Inflammatory macrophage treated with lipopolysaccharide for 1 hour (primary cell): ENCODE measurements around the gene ACHE.

Experiments
- DNase-seq, 2 donors: peaks; one replicate each; pipeline ENCODE4 v3.0.0-alpha.2; 2020 to 2022

ACHE gene

DNA sequence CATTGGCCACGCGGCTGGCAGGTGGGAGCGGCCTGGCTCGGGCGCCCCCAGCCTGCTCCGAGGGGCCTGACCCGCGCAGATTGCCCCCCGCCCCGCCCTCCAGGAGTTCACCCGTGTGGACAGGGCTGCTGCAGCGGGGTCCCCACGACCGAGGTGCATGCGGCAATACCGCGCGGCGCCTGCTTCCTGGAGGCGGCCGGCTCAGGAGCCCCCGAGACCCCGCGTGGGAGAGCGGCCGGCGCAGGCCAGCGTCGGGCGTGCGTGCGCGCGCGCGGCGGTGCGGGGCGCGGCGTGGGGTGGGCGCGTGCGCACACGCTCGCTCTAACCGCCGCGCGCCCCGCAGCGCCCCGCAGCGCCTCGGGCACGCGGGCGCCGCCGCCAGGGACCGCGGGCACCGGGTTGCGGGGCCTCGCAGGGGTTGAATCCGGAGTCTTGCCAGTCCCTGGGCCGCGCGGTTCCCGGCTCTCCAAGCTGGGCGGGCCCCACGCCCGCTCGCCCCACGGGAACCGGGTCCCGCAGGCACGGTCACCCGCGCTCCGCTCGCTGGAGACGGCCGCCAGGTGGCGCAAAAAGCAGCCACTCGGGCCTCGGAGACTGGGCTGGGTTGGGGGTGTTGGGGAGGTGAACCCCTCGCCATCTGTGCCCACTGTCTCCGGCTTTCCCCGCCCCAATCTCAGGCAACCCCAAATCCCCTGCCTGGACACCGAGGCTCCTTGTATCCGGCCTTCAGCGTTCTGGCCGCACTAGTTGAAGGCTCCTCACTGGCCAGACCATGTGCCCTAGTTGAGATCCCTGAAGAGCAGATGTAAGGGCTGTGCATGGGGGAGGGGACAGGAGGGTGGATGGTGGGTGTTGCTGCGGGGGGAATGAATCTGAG lies 1.3 kb upstream of the ACHE start:
- peak in 1 of 2 donors; percentile 41 for DNase-seq

DNA sequence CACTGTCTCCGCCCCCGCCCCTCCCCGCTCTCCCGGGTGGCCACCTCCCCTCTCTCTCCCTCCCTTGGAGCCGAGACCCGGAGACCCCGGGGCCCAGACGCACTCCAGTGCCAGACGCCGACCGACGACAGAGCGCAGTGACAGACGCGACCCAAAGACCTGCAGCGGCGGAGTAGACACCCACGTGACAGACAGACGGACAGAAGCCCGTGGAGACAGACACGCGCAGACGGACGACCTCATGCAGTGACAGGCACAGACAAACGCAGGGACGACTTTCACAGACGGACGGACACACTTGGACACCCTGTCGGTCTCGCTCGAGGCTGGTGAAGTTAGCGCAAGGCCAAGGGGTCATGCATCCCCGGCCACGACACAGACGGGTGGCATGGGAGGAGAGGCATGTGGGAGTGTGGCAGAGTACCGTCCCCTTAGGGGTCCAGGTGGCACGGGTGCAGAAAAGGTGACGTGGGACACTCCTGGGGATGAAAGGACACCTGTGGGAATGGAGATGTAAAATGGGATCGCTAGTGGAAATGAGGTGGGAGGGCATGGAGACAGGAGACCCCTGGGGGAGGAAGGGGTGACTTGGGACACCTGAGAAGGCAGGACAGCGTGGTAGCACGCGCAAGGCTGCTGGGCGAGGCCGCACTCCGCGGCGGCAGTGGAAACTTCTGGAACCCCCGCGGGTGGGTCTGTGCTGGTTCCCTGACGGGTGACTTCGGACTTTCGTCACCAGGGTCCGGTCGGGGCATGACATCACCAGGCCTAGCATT lies 456 bp upstream of the ACHE start:
- DNase-seq = peak; percentile 39 to 43

DNA sequence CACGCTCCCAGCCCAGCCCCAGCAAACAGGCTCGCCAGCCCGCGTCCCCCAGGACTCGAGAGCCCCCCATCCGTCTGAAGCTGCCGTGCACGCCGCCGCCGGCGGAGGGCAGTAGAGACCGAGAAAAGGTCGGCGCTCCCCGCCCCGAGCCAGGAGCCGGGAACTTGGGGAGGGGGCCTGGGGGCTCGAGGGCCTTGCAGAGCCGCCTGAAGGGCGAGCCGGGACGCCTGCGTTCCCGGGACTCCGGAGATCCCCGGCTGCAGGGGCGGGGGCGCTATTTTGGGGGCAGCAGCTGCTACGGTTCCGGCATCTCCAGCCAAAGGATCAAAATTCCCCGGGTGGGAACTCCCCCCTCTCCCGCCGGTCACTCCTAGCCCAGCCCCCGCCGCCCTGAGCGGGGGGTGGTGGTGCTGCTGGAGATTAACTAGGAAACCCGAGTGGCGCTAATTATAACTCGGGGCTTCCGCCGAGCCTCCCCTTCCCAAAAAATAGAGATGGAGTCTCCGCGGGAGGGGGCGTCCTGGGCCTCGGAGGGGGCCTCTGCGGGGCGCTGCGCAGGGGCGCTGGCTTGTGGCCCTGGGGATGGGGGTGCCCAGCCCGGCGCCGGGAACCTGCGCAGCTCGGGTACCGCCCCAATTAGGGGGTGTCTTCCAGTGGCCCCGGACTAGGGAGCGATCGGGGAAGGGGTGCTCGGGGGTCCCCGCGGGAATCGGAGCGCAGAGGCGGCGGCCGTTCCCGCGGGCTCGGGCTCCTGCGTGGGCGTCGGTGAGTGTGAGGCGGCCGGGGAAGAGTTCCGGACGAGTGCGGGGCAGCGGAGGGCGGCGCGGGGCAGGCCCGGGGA lies 608 bp downstream of the ACHE start:
- peak; percentile 54 to 58 for DNase-seq

DNA sequence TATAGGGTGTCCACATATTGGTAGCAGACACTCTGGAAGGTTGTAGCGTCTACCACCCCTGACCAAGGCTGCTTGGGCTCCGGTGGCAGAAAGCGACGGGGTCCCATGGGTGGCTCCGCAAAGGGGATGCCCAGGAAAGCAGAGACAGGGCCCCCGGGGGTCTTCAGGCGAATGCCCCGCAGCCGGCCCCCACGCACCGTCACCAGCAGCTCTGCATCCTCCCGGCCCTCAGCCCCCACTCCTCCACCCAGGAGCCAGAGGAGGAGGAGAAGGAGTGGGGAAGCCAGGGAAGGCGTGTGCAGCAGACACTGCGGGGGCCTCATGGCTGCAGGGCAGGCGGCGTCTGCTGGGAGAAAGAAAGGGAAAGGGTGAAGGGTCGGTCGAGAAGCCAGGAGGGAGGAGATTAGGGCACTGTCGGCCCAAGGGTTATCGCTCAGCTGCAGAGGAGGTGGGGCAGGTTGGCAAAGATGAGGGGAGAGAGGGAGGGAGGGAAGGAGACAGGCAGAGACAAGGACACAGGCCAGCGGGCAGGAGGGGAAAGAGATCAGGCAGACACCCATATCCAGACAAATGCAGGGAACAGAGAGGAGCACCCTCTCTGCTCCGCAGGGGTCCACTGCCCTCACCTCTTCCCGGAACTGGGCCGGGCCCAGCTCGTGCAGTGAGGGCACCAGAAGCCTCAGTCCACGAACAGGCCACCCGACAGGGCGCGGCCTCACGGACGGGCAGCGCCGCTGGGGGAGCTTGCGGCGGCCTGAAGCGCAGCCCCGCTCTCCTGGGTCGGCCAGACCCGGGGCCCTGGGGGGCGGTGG lies 1.6 kb downstream of the ACHE start:
- DNase-seq = no peak

- no peak for DNase-seq
Observed at GRCh38 chr7:100893318-100893895, 2.3 kb downstream of the ACHE start.

DNA sequence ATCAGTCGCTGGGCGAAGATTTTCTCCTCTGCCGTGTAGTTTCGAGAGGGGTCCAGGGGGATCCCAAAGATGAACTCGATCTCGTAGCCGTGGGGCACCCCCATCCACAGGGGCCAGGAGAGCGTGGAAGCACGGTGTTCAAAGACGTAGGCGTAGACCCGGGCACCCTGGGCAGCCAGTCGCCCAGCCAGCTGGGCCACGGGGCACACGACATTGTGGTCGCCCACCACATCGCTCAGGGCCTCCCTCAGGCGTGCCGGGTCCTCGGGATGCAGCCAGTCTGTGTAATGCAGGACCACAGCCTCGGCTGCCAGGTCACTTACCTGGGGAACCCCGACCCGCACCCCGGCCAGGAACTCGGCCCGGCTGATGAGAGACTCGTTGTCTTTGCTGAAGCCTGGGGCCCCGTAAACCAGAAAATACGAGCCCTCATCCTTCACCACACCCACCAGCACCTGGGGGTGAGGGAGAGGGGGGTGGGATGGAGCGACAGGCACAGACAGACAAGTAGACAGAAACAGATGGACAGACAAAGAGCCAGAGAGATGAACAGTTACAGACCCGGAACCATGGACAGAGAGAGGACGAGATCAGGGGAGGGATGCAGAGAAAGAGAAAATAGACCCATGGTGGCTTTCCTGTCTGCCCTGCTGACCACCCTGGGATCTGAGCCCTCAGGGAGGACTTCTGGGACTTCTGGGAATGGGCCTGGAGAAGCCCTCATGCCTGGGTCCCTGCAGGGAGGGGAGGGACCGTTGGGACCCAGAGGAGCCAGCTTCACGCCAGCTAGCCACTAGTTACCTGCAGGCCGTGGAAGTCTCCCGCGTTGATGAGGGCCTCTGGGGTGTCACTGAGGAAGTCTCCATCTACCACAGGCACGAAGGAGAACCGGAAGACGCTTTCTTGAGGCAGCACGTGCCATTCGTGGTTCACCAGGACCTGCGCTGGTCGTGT lies 3.0 kb downstream of the ACHE start:
- no peak for DNase-seq

GRCh38 chr7:100891568-100892247 lies 4.0 kb downstream of the ACHE start:
- no peak for DNase-seq

- DNase-seq = no peak
Observed at GRCh38 chr7:100890653-100891567, 4.8 kb downstream of the ACHE start.

GRCh38 chr7:100888988-100889750 lies 6.5 kb downstream of the ACHE start, which contains the start of gene UFSP1:
TSS of gene UFSP1 (minus strand) at chr7:100889715. CDS start at chr7:100889271, 444 bp downstream.
- no peak for DNase-seq

- no peak for DNase-seq
Observed at GRCh38 chr7:100888291-100888987, 7.2 kb downstream of the ACHE start.

DNA sequence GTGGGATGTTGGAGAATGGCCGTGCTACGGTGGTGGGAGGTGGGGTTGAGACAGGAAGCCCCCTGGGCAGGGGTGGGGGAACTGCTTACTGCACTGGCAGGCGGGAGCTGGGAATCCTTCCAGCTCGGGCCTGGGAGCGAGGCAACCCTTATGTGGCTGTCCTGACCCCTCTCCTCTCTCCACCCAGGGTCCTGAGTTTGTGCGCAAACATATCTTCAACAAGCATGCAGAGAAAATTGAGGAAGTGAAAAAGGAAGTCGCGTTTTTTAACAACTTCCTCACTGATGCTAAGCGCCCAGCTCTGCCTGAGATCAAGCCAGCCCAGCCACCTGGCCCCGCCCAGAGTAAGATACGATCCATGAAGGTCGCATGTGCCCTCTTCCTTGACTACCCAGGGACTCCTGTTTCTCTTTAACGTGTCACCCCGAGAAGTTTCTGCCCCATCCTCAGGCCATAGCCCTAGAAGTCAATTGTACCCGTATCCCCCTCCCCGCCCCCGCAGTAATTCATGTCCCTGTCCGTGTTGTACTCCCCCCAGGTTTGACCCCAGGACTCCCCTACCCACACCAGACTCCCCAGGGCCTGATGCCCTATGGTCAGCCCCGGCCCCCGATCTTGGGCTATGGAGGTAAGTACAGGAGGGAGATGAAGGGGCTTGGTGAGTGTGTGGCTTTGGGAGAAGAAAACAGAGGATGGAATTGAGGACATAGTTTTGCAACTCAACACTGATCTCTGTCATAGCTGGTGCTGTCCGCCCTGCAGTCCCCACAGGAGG lies 8.0 kb downstream of the ACHE start:
- peak; percentile 65 to 72 for DNase-seq

GRCh38 chr7:100886936-100887515 lies 8.7 kb downstream of the ACHE start:
- no peak for DNase-seq

- DNase-seq = no peak
Observed at GRCh38 chr7:100886142-100886935, 9.3 kb downstream of the ACHE start.

DNA sequence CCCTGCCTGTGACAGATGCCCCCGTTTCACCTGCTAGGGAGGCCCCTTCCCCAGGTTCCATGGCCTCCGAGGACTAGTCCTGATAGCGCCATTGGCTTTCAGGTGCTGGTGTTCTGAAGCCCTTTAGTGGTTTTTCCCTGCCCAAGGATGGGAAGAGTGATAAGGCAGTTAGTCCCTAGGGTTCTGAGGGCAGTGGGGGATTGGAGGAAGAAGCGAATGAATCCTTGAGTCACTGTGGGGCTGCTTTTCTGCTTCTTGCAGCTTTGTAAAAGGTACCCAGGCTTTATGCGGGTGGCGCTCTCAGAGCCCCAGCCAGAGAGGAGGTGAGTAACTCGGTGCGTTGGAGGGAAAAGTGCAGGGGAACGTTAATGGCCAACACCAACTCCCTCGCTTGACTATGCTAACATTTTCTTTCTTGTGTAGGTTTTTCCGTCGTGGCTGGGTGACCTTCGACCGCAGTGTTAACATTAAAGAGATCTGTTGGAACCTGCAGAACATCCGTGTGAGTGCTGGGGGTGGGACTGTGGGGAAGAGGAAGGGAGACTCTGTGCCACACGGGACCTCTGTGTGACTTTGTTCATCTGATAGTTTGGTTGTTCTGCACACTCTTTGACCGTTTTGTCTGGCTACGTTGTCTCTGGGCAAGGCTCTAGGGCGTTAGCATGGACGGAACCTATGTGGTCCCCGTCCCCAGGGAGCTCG lies 10.1 kb downstream of the ACHE start:
- DNase-seq = no peak
